Spleen (tissue), 7 donors: ENCODE measurements around the gene SULF2.

Experiments
- CTCF ChIP-seq, 11 experiments: fragments of 200-600 bp in 7 of 11; fragments of 450-650 bp in 4 of 11; sonication (generic) in 4 of 11; IDR thresholded peaks in 8 of 11; conservative IDR thresholded peaks in 3 of 11; 1 replicate in 7 of 11; 2 replicates in 4 of 11; pipeline versions ENCODE4 v1.4.0 to v1.8.0; 2016 to 2021; ENCODE audit warnings: antibody characterized with exemption in 11 of 11, inconsistent platforms in 4 of 11, mild to moderate bottlenecking in 1 of 11
- POLR2A ChIP-seq, 3 donors: fragments of 450-650 bp; IDR thresholded peaks; one replicate each; pipeline ENCODE4 v1.5.1; 2017; ENCODE audit warnings: antibody characterized with exemption in 3 of 3, mild to moderate bottlenecking in 1 of 3
- POLR2AphosphoS5 ChIP-seq, 3 donors: sonication (generic); formaldehyde crosslinking; IDR thresholded peaks; one replicate each; pipeline ENCODE4 v1.5.1; 2017; ENCODE audit warnings: antibody characterized with exemption in 3 of 3
- donor health status: DM: no; HTN: no; CAD: no; lungs with moderate emphysema.
- donor health status: DM: no; HTN: no; CAD: no.
- donor health status: DM: no; HTN: no; CAD: no.

GRCh38 chr20:47704746-47705496 is 80.4 kb downstream of the SULF2 start:
- TF ChIP-seq POLR2A (IDR thresholded peaks at IDR 0.05), result no peak
- no peak for TF ChIP-seq CTCF (IDR thresholded peaks at IDR 0.05 in 8 of 11, conservative IDR thresholded peaks at IDR 0.05 in 3 of 11)
- no peak for TF ChIP-seq POLR2AphosphoS5 (IDR thresholded peaks at IDR 0.05)
